Gastrocnemius medialis (tissue), 4 donors: ENCODE measurements around the gene PLD5.

ENCODE experiments used
- CTCF ChIP-seq, 5 experiments: fragments of 450-650 bp in 3 of 5; fragments of 200-600 bp in 2 of 5; sonication (generic) in 2 of 5; IDR thresholded peaks in 4 of 5; conservative IDR thresholded peaks in 1 of 5; 1 replicate in 4 of 5; 2 replicates in 1 of 5; pipeline ENCODE4 v1.5.1; 2016 to 2019; ENCODE audit warnings: antibody characterized with exemption in 5 of 5, mild to moderate bottlenecking in 3 of 5, moderate library complexity in 3 of 5
- POLR2A ChIP-seq, 2 donors: fragments of 450-650 bp; IDR thresholded peaks; one replicate each; pipeline ENCODE4 v1.6.1; 2017; ENCODE audit warnings: antibody characterized with exemption in 2 of 2, mild to moderate bottlenecking in 2 of 2, moderate library complexity in 2 of 2

- TF ChIP-seq POLR2A (IDR thresholded peaks at IDR 0.05) (no peak), CTCF (IDR thresholded peaks at IDR 0.05 in 4 of 5, conservative IDR thresholded peaks at IDR 0.05 in 1 of 5) (no peak)
Observed at GRCh38 chr1:242120432-242120831, 404.1 kb downstream of the PLD5 start.
